HFF-Myc (cell line): ENCODE results near the gene SLC9A2.

Experiments used
- DNase-seq: peaks from one replicate; pipeline ENCODE4 v3.0.0-alpha.2; 2011; ENCODE audit warnings: low read depth; ENCODE audit errors: extremely low read depth
- H3K4me3 ChIP-seq: replicated peaks from 2 replicates; pipeline ENCODE4 v1.5.1; 2011; ENCODE audit warnings: low read depth, mild to moderate bottlenecking, control low read depth, low read length
- CTCF ChIP-seq: IDR thresholded peaks from 2 replicates; pipeline ENCODE4 v1.5.1; 2012; ENCODE audit warnings: mild to moderate bottlenecking, low read depth, low read length, control low read depth; ENCODE audit errors: missing control alignments

The SLC9A2 gene

GRCh38 chr2:102724016-102724490, 104.7 kb downstream of the SLC9A2 start:
- TF ChIP-seq CTCF, result no peak
- no peak for DNase-seq
- H3K4me3 ChIP-seq, result no peak overlapping the region

- no peak overlapping the region for H3K4me3 ChIP-seq
- no peak for TF ChIP-seq CTCF
- no peak for DNase-seq
These were observed 105.2 kb downstream of the SLC9A2 start for GRCh38 chr2:102724553-102724952.

GRCh38 chr2:102726128-102727087, 107.1 kb downstream of the SLC9A2 start:
- no peak for TF ChIP-seq CTCF
- no peak overlapping the region for H3K4me3 ChIP-seq
- no peak for DNase-seq

- TF ChIP-seq CTCF, result no peak
- no peak for DNase-seq
- H3K4me3 ChIP-seq, result peak overlapping the region; percentile 61
These were observed 116.2 kb downstream of the SLC9A2 start for GRCh38 chr2:102735416-102736109.

GRCh38 chr2:102736110-102736409, 116.7 kb downstream of the SLC9A2 start:
- peak overlapping the region; percentile 61 for H3K4me3 ChIP-seq
- DNase-seq, result no peak
- TF ChIP-seq CTCF, result no peak

- H3K4me3 ChIP-seq, result peak overlapping the region; percentile 61
- no peak for DNase-seq
- TF ChIP-seq CTCF, result no peak
These were observed 117.4 kb downstream of the SLC9A2 start for GRCh38 chr2:102736410-102737409.
